ENCODE data around the gene PTCD3. TPM values are rescaled to one million over a fixed set of nuclear protein-coding genes. Genes with fewer than 3 reads are reported as not detected.

Gene PTCD3
- polyA plus RNA-seq, 1 donor from 2014 or later: 214 TPM

DNA sequence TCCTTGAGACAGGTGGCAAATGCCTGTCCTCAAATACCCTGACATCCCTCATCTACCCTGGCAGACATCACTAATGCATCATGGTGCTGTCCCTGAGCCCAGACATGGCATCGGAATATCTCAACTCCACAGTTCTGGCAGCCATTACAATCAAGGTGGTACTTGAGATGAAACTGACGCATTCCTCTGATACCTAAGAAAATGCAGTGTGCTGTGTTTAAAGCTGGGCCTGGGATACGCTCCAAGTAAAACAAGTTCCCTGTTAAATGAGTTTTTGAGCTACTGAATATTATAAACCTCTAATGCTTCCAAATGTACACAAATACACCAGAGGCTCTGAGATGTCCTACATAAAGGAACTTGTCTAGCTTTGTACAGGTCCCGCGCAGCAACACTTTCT lies 30.1 kb upstream of the PTCD3 start:
- TF ChIP-seq TAF1 (IDR thresholded peaks at IDR 0.05; ENCODE audit: low read depth) (no peak), SMC3 (conservative IDR thresholded peaks at IDR 0.05; ENCODE audit: poor library complexity) (no peak), EZH2 (IDR thresholded peaks at IDR 0.05; ENCODE audit: borderline replicate concordance, insufficient read depth, low read length, poor library complexity, severe bottlenecking) (no peak), MXI1 (conservative IDR thresholded peaks at IDR 0.05; ENCODE audit: poor library complexity, severe bottlenecking) (no peak), EP300 (conservative IDR thresholded peaks at IDR 0.05; ENCODE audit: poor library complexity, severe bottlenecking) (no peak), RAD21 (conservative IDR thresholded peaks at IDR 0.05) (no peak), POLR2AphosphoS5 (IDR thresholded peaks at IDR 0.05) (no peak)
- TF ChIP-seq, protein P1, sequence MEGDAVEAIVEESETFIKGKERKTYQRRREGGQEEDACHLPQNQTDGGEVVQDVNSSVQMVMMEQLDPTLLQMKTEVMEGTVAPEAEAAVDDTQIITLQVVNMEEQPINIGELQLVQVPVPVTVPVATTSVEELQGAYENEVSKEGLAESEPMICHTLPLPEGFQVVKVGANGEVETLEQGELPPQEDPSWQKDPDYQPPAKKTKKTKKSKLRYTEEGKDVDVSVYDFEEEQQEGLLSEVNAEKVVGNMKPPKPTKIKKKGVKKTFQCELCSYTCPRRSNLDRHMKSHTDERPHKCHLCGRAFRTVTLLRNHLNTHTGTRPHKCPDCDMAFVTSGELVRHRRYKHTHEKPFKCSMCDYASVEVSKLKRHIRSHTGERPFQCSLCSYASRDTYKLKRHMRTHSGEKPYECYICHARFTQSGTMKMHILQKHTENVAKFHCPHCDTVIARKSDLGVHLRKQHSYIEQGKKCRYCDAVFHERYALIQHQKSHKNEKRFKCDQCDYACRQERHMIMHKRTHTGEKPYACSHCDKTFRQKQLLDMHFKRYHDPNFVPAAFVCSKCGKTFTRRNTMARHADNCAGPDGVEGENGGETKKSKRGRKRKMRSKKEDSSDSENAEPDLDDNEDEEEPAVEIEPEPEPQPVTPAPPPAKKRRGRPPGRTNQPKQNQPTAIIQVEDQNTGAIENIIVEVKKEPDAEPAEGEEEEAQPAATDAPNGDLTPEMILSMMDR (IDR thresholded peaks at IDR 0.05; ENCODE audit: poor library complexity, severe bottlenecking): no peak
- TF ChIP-seq, protein P2, sequence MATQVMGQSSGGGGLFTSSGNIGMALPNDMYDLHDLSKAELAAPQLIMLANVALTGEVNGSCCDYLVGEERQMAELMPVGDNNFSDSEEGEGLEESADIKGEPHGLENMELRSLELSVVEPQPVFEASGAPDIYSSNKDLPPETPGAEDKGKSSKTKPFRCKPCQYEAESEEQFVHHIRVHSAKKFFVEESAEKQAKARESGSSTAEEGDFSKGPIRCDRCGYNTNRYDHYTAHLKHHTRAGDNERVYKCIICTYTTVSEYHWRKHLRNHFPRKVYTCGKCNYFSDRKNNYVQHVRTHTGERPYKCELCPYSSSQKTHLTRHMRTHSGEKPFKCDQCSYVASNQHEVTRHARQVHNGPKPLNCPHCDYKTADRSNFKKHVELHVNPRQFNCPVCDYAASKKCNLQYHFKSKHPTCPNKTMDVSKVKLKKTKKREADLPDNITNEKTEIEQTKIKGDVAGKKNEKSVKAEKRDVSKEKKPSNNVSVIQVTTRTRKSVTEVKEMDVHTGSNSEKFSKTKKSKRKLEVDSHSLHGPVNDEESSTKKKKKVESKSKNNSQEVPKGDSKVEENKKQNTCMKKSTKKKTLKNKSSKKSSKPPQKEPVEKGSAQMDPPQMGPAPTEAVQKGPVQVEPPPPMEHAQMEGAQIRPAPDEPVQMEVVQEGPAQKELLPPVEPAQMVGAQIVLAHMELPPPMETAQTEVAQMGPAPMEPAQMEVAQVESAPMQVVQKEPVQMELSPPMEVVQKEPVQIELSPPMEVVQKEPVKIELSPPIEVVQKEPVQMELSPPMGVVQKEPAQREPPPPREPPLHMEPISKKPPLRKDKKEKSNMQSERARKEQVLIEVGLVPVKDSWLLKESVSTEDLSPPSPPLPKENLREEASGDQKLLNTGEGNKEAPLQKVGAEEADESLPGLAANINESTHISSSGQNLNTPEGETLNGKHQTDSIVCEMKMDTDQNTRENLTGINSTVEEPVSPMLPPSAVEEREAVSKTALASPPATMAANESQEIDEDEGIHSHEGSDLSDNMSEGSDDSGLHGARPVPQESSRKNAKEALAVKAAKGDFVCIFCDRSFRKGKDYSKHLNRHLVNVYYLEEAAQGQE (IDR thresholded peaks at IDR 0.05; ENCODE audit: borderline replicate concordance): no peak
- Histone ChIP-seq H3K36me3 (ENCODE audit: insufficient read depth, low read length) (no peaks in the 10 kb centered on the region), H3K4me2 (ENCODE audit: low read length) (no peak overlapping the region)

GRCh38 chr2:86078774-86079545 lies 27.1 kb upstream of the PTCD3 start:
- Histone ChIP-seq H3K9me3 (ENCODE audit: low read length) (no peaks in the 10 kb centered on the region), H3K79me2 (replicated peaks; ENCODE audit: insufficient read depth, low read length) (no peaks in the 10 kb centered on the region), H4K20me1 (ENCODE audit: insufficient read depth) (no peaks in the 10 kb centered on the region), H3K9me2 (ENCODE audit: insufficient read depth, low read length) (no peaks in the 10 kb centered on the region), H3K4me3 (ENCODE audit: low read length) (no peak overlapping the region), H2AFZ (ENCODE audit: low read depth, low read length) (no peak overlapping the region), H3F3A (ENCODE audit: insufficient read depth, low read length, poor library complexity, severe bottlenecking) (no peaks in the 10 kb centered on the region), H3K36me3 (ENCODE audit: insufficient read depth, low read length) (no peaks in the 10 kb centered on the region), H3K27ac (ENCODE audit: low read length) (no peak overlapping the region), H3K4me2 (ENCODE audit: low read length) (no peak overlapping the region), H3K27me3 (ENCODE audit: insufficient read depth, low read depth, low read length) (no peaks in the 10 kb centered on the region), H3K9ac (ENCODE audit: low read length) (no peak overlapping the region)
- TF ChIP-seq, protein P1 (IDR thresholded peaks at IDR 0.05; ENCODE audit: poor library complexity, severe bottlenecking): peak; percentile 52
- TF ChIP-seq TAF1 (IDR thresholded peaks at IDR 0.05; ENCODE audit: low read depth) (no peak), EZH2 (IDR thresholded peaks at IDR 0.05; ENCODE audit: borderline replicate concordance, insufficient read depth, low read length, poor library complexity, severe bottlenecking) (no peak), SMC3 (conservative IDR thresholded peaks at IDR 0.05; ENCODE audit: poor library complexity) (peak; percentile 51), RAD21 (conservative IDR thresholded peaks at IDR 0.05) (peak; percentile 64)

More for the DNA sequence above, 30.1 kb upstream of the PTCD3 start:
- Histone ChIP-seq H2AFZ (ENCODE audit: low read depth, low read length) (no peak overlapping the region), H3K27ac (ENCODE audit: low read length) (no peak overlapping the region), H4K20me1 (ENCODE audit: insufficient read depth) (no peaks in the 10 kb centered on the region), H3K4me3 (ENCODE audit: low read length) (no peak overlapping the region), H3K9me2 (ENCODE audit: insufficient read depth, low read length) (no peaks in the 10 kb centered on the region), H3K9ac (ENCODE audit: low read length) (no peak overlapping the region), H3K9me3 (ENCODE audit: low read length) (no peaks in the 10 kb centered on the region), H3K27me3 (ENCODE audit: insufficient read depth, low read depth, low read length) (no peaks in the 10 kb centered on the region), H3K79me2 (replicated peaks; ENCODE audit: insufficient read depth, low read length) (no peaks in the 10 kb centered on the region), H3F3A (ENCODE audit: insufficient read depth, low read length, poor library complexity, severe bottlenecking) (no peaks in the 10 kb centered on the region)
